HPDE6-E6E7 (cell line): ENCODE measurements around the gene HBG2.
A peak's percentile ranks its signal among the peaks of the same experiment; 100 is the strongest.
"Not testable (repeated sequence)": the region's sequence is repeated elsewhere in the genome, so short reads cannot be mapped to it uniquely, and the experiment has no call there.

ENCODE experiments used
- DNase-seq: peaks from one replicate; pipeline ENCODE4 v3.0.0; 2011; ENCODE audit warnings: missing footprints; ENCODE audit errors: extremely low spot score

The HBG2 gene

GRCh38 chr11:5281596-5281995 is 27.0 kb upstream of the HBG2 start:
- DNase-seq: no peak

- peak; percentile 87 for DNase-seq
Observed at GRCh38 chr11:5280582-5281102, 26.1 kb upstream of the HBG2 start.

DNA sequence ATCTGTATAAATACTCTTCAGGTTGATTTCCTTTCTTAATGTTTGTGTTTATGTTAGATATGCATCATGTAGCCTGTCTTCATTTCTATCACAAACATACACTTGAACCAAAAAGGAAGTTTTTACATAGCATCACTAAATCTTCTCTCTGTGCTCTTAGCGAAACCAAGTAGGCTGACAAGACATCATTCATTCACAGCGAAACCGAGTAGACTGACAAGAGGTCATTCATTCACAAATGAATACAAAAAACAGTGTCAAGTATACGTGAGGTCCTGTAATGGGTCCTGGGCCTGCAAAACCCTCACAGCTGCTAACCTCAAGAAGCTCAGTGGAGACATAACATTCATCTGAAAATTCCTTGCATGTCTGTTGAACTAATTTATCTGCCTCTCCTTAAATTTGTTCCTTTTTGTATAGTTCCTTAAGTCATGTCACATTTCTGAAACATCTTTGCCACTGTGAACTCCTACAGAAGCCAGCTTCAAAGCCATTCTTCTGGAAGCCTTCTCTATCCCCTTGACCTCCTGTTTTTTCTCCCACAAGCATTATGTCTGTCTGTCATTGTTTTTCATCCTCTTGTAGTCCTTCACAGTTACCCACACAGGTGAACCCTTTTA is 25.0 kb upstream of the HBG2 start:
- no peak for DNase-seq

DNA sequence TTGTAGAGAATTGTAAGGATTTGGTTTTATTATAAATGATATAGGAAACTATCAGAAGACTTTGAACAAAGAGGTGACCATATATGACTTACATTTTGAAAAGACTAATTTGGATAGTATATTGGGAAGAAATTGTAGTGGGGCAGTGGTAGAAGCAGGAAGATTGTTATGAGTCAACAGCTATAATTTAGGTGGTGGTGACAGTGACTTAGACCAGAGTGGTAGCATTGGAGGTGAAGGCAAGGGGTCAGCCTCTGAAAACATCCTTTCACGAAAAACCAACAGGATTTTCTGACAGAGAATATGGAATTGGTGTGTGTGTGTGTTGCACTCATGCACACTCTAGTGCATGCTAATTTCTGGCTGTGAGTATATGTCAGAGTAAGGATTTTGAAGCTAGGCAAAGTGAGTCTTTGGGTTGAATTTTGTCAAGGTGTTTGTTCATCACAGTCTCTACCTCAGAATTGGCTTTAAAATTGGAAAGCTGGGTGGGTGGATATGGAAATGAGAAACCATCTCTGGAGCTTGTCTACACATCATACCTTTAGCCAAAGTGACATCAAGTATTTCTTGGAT is 23.3 kb upstream of the HBG2 start:
- DNase-seq: no peak

GRCh38 chr11:5276697-5277096 is 22.1 kb upstream of the HBG2 start:
- no peak for DNase-seq

DNA sequence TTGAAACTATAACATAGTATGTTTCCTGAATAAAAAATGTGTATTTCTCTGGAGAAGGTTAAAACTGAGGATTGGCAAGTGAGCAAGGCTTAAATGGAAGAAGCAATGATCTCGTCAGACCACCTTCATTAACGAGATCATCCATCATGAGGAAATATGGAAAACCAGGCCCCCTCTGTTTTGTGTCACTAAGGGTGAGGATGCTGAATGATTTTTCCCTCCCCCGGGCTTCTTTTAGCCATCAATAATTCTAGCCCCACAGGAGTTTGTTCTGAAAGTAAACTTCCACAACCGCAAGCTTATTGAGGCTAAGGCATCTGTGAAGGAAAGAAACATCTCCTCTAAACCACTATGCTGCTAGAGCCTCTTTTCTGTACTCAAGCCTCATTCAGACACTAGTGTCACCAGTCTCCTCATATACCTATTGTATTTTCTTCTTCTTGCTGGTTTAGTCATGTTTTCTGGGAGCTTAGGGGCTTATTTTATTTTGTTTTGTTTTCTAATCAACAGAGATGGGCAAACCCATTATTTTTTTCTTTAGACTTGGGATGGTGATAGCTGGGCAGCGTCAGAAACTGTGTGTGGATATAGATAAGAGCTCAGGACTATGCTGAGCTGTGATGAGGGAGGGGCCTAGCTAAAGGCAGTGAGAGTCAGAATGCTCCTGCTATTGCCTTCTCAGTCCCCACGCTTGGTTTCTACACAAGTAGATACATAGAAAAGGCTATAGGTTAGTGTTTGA is 21.0 kb upstream of the HBG2 start:
- no peak for DNase-seq

DNA sequence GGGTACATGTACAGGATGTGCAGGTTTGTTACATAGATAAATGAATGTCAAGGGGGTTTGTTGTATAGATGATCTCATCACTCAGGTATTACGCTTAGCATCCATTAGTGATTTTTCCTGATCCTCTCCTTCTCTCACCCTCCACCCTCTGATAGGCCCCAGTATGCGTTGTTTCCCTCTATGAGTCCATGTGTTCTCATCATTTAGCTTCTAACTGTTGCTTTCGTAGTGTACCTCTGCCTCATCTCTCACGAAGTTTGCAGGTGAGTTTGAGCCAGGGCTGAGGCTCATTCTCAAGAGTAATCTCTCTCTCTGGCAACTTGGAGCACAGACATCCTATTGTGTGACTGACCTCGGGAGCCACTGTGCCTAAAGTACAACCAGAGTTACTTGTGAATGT is 19.8 kb upstream of the HBG2 start:
- no peak for DNase-seq

DNA sequence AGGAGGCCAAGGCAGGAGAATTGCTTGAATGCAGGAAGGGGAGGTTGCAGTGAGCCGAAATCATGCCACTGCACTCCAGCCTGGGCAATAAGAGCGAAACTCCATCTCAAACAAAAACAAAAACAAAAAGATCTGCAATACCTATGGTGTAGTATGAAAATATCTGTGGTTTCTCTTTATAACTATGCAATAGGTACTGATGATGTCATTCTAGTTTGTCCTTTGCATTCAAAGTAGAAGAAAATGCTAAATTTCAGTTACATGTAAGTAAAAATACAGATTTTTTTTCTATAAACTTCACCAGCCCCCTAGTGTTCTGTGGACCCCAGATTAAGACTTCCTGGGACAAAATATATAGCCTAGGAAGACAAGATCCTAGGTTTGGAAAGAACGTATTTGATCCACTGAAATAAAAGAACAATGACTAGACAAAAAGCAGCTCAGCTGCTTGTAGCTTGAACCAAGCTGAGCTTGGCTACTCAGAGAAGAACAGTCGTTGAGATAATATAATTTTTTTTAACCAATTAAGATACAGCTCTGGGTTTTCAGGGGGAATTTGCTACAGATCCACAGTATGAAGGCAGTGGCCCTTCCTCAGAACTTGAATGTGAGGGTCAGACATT is 17.9 kb upstream of the HBG2 start:
- DNase-seq: no peak

GRCh38 chr11:5269715-5270147 is 15.2 kb upstream of the HBG2 start, which contains the start of gene HBE1:
TSS of gene HBE1 (minus strand) at chr11:5269945. CDS start at chr11:5269890, 55 bp downstream.
- DNase-seq: no peak

DNA sequence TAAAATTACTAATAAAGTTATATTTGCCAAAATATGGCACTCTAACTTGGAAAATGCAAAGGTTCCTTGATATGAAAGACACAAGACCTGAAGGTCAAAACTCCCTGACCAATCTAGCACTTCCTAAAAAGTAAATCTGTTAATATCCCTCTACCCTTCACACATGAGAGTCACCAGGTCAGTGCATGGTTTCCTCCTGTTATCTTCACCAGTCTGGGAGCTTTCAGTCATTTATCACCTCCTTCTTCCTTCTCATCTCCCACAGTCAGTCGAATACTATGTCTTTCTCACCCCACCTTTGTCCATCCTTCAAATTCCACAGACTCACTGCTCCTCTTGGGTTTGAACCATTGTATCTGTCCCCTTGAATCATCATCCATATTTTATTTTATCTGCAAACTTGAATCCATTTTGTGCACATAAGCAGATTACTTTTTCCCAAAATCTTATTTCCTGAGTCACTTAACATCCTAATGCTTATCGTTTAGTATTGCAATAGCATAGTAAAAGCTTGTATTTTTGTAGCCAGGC is 12.5 kb upstream of the HBG2 start:
- DNase-seq: no peak

DNA sequence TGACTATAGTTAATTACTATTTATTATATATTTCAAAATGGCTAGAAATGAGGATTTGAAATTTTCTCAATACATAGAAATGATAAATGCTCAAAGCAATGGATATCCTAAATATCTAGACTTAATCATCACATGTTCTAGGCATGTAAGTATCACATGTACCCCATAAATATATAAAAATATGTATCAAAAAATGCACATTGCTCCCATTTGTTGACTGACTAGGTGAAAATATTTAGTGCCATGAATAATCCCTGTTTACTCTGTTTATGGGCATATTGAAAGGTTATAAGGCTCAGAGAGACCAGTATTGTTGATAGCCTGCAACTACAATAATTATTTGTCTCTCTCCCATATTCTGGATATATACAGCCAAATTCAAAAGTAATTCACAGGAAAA is 12.0 kb upstream of the HBG2 start:
- no peak for DNase-seq

GRCh38 chr11:5265832-5266231 is 11.3 kb upstream of the HBG2 start:
- no peak for DNase-seq

GRCh38 chr11:5258543-5259262 is 4.1 kb upstream of the HBG2 start:
- no peak for DNase-seq

- no peak for DNase-seq
Observed at GRCh38 chr11:5257296-5257695, 2.7 kb upstream of the HBG2 start.

DNA sequence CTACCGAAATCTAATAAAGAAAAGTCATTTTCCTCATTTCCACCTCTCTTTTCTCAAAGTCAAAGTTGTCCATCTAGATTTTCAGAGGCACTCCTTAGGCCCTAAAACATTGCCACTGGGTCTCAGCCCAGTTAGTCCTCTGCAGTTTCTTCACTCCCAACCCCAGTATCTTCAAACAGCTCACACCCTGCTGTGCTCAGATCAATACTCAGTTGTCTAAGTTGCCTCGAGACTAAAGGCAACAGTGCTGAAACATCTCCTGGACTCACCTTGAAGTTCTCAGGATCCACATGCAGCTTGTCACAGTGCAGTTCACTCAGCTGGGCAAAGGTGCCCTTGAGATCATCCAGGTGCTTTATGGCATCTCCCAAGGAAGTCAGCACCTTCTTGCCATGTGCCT is 558 bp downstream of the HBG2 start:
- not testable (repeated sequence) for DNase-seq

DNA sequence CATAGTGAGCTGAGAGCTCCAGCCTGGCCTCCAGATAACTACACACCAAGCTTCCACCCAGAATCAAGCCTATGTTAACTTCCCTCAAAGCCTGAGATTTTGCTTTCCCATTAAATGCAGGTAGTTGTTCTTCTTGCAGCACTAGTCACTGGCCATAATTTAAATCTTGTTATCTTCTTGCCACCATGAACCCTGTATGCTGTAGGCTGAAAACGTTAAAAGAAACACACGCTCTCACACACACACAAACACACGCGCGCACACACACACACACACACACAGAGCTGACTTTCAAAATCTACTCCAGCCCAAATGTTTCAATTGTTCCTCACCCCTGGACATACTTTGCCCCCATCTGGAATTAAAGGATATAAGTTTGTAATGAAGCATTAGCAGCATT is 1.1 kb downstream of the HBG2 start:
- not testable (repeated sequence) for DNase-seq

DNA sequence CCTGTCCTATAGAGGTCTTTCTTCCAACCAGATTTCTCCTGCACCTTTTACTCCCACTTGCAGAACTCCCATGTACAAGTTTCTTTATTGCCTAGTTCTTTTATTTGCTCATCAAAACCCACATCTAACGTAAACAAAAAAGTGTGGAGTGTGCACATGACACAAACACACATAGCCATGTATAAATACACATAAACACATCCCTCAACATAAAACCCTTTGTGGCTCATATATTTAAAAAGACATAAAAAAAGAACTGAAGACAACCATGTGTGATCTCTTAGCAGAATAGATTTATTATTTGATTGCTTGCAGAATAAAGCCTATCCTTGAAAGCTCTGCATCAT is 1.7 kb downstream of the HBG2 start:
- no peak for DNase-seq

DNA sequence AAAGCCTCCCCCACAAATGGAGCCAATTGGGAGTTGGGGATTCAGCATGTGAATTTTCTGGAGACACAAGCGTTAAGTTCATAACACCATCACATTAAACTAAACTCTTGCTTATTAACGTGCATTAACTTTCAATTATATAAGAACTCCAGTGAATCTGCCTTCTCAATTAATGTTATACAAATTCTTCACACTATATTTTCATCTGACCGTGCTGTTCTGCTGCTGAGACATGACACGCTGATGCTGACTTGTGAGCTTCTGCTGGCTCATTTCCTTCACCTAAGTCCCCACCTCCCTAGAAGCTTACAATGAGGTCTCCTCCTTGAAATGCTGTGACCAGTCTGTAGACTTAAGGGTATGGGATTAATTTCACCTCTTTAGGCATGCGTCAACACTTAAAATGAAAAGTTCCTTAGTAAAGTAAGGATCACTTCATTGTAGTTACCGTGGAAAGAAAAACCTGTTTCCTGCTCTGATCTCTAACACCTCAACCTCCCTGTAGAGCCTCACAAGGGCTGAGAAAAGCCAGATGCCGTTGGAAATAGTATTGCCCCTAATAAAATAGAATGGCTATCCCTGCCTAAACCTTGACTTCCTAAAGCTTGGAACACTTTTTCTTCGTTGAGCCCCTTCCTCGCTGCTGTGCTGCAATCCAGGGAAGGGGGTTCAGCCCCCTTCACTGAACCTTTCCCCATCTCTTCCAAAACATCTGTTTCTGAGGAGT is 2.2 kb downstream of the HBG2 start:
- DNase-seq: no peak

DNA sequence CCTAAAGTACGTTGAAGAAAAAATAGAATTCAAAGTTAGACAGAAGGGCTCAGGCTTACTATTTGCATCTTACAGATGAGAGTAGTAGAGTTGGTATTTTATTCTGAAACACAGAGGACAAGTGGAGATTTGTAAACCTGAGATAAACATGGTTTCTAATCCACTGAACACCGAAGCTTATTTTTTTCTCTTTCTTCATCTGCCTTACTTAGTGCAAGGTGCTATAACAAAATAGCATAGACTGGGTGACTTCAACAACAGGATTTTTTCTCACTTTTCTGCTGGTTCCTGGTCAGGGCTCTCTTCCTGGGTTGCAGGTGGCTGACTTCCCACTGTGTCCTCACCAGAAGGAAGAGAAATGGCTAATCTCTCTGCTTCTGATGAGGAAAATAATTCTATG is 2.8 kb downstream of the HBG2 start:
- no peak for DNase-seq

- DNase-seq: no peak
Observed at GRCh38 chr11:5250543-5251204, 3.9 kb downstream of the HBG2 start.
